T-helper 2 cell treated with Interferon-gamma antibody and Interleukin-4, amounts not matched to agents 100 ng/mL and 5 ng/mL, for 36 hours (primary cell): ENCODE data around the gene DUOX1. TPM values are rescaled to one million over a fixed set of nuclear protein-coding genes. Genes with fewer than 3 reads are reported as not detected.
"Not testable (repeated sequence)": the region's sequence is repeated elsewhere in the genome, so short reads cannot be mapped to it uniquely, and the experiment has no call there.

Experiments used
- intact Hi-C: fragments of 100-400 bp; cut with micrococcal nuclease; formaldehyde crosslinking; loops from one replicate; pipeline ENCODE4 v1.15.1; 2023
- total RNA-seq: library from RNA; stranded (reverse); gene quantifications from 2 replicates; pipeline ENCODE4 v1.2.3, GENCODE V29; 2022

DUOX1 gene
- total RNA-seq, 1 donor from 2014 or later: not detected

GRCh38 chr15:45120081-45120972 lies 9.5 kb upstream of the DUOX1 start:
- intact Hi-C loops: loop anchor here (10.0 kb wide), 1 partner anchor 274 kb away; no protein-coding TSS in a partner anchor

- intact Hi-C loops: loop anchor here (10.0 kb wide), 1 partner anchor 274 kb away; no protein-coding TSS in a partner anchor
Observed at GRCh38 chr15:45121020-45121419, 8.8 kb upstream of the DUOX1 start.

GRCh38 chr15:45121706-45122417 lies 7.9 kb upstream of the DUOX1 start:
- intact Hi-C loops: loop anchor here (10.0 kb wide), 1 partner anchor 273 kb away; no protein-coding TSS in a partner anchor

GRCh38 chr15:45122719-45123118 lies 7.1 kb upstream of the DUOX1 start:
- intact Hi-C loops: loop anchor here (10.0 kb wide), 1 partner anchor 272 kb away; no protein-coding TSS in a partner anchor

GRCh38 chr15:45123397-45123796 lies 6.4 kb upstream of the DUOX1 start:
- intact Hi-C loops: loop anchor here (10.0 kb wide), 1 partner anchor 271 kb away; no protein-coding TSS in a partner anchor

GRCh38 chr15:45126535-45127158 lies 3.1 kb upstream of the DUOX1 start:
- intact Hi-C loops: loop anchor here (10.0 kb wide), 1 partner anchor 268 kb away; no protein-coding TSS in a partner anchor

GRCh38 chr15:45128971-45129639 lies 689 bp upstream of the DUOX1 start:
- intact Hi-C loops: loop anchor here (10.0 kb wide), 1 partner anchor 266 kb away; no protein-coding TSS in a partner anchor

- intact Hi-C loops: no loop called here
Observed at GRCh38 chr15:45130291-45131000, 652 bp downstream of the DUOX1 start.

- intact Hi-C loops: no loop called here
Observed at GRCh38 chr15:45131510-45131909, 1.7 kb downstream of the DUOX1 start.

GRCh38 chr15:45132844-45133560 lies 3.2 kb downstream of the DUOX1 start:
- intact Hi-C loops: no loop called here

- intact Hi-C loops: no loop called here
Observed at GRCh38 chr15:45133561-45133920, 3.7 kb downstream of the DUOX1 start.

GRCh38 chr15:45134046-45134445 lies 4.3 kb downstream of the DUOX1 start:
- intact Hi-C loops: no loop called here

GRCh38 chr15:45134682-45135604 lies 5.1 kb downstream of the DUOX1 start:
- intact Hi-C loops: no loop called here

GRCh38 chr15:45135705-45136377 lies 6.0 kb downstream of the DUOX1 start:
- intact Hi-C loops: not testable (repeated sequence)

GRCh38 chr15:45136378-45136764 lies 6.6 kb downstream of the DUOX1 start:
- intact Hi-C loops: no loop called here

- intact Hi-C loops: no loop called here
Observed at GRCh38 chr15:45137703-45138102, 7.9 kb downstream of the DUOX1 start.

GRCh38 chr15:45138814-45139765 lies 9.3 kb downstream of the DUOX1 start:
- intact Hi-C loops: no loop called here
